GM12864 (cell line): ENCODE data around the gene NOL4L.

ENCODE experiments used
- DNase-seq: peaks from one replicate; pipeline ENCODE4 v3.0.0-alpha.2; 2011; ENCODE audit warnings: low read depth
- H3K4me3 ChIP-seq: 2 replicates; pipeline ENCODE4 v1.5.1; 2011; ENCODE audit warnings: mild to moderate bottlenecking, low read depth, low read length, control low read depth
- TF ChIP-seq, protein P1 (sequence below): IDR thresholded peaks from 2 replicates; pipeline ENCODE4 v1.5.1; 2011; ENCODE audit warnings: low read depth, mild to moderate bottlenecking, moderate library complexity, low read length, control low read depth, inconsistent platforms; ENCODE audit errors: missing control alignments

Gene NOL4L

DNA sequence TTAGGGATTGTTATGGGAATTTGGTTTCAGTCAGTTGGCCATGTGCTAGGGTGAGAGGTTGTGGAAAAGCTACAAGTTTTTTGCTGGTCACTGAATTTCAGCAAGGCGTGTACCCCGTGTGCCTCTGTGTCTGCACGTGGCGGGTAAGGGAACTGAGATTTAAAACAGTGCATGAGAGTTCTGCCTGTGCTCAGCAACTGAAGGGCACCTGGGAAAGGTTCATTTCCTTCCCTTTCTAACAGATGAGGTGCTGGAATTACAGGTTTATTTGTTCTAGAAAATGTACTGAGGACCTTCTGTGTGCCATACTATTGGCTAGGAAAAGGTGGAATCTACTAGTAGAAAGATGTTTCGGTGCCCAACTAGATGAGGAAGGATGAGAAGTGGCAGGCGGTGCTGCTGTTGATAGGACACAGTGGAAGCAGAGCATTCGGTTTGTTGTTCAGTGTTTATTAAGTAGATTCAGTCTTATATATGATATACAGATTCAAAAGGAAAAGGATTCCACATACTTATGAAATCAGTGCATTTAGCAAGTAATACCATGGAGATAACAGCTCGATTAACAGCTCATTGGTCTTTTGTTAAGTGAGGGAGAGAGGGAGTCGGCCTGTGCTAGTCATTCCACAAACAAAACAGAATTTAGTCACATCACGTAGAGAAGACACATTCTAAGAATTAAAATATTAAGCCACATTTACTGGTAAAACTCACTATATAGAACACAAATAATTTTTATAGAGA lies 142.3 kb downstream of the NOL4L start:
- no peak overlapping the region for H3K4me3 ChIP-seq
- no peak for DNase-seq
- TF ChIP-seq, protein P1, sequence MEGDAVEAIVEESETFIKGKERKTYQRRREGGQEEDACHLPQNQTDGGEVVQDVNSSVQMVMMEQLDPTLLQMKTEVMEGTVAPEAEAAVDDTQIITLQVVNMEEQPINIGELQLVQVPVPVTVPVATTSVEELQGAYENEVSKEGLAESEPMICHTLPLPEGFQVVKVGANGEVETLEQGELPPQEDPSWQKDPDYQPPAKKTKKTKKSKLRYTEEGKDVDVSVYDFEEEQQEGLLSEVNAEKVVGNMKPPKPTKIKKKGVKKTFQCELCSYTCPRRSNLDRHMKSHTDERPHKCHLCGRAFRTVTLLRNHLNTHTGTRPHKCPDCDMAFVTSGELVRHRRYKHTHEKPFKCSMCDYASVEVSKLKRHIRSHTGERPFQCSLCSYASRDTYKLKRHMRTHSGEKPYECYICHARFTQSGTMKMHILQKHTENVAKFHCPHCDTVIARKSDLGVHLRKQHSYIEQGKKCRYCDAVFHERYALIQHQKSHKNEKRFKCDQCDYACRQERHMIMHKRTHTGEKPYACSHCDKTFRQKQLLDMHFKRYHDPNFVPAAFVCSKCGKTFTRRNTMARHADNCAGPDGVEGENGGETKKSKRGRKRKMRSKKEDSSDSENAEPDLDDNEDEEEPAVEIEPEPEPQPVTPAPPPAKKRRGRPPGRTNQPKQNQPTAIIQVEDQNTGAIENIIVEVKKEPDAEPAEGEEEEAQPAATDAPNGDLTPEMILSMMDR, result no peak

DNA sequence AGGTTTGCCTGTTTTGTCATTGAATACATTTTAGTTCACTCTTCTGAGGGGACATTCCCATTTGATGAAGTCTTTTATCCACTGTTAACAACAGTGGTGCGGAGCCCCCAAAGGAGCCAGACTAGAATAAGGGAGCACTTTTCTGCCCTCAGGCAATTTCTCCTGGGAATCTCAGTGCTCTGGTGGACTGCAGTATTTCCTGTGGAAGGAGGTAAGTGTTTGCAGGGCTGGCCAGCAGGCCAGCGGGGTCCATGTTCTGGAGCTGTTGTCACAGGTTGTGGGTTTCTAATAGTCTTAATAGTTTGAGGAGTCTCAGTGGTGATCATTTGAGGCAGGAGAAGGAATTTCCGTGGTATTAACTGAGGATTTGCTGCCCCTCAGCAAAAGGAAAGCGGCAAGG lies 143.5 kb downstream of the NOL4L start:
- TF ChIP-seq, protein P1, result no peak
- no peak overlapping the region for H3K4me3 ChIP-seq
- DNase-seq, result no peak

DNA sequence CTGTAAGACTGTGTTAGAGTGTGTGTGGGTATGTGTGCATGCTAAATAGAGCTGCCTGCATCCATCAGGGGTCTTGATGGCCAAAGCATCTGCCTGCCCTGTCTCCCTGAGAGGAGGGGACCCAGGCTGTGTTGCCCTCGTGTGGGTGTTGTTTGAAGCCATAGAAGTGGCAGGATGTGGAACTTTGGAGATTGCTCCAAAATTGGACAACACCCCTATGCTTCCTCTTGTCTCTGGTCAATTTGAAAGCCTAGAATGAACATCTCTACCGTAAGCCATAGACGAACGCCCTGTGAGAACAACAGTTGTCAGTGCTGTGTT lies 144.4 kb downstream of the NOL4L start:
- TF ChIP-seq, protein P1, result no peak
- no peak for DNase-seq
- no peak overlapping the region for H3K4me3 ChIP-seq

- no peak overlapping the region for H3K4me3 ChIP-seq
- DNase-seq, result no peak
- TF ChIP-seq, protein P1, result no peak
Observed at GRCh38 chr20:32440069-32440757, 144.9 kb downstream of the NOL4L start.

DNA sequence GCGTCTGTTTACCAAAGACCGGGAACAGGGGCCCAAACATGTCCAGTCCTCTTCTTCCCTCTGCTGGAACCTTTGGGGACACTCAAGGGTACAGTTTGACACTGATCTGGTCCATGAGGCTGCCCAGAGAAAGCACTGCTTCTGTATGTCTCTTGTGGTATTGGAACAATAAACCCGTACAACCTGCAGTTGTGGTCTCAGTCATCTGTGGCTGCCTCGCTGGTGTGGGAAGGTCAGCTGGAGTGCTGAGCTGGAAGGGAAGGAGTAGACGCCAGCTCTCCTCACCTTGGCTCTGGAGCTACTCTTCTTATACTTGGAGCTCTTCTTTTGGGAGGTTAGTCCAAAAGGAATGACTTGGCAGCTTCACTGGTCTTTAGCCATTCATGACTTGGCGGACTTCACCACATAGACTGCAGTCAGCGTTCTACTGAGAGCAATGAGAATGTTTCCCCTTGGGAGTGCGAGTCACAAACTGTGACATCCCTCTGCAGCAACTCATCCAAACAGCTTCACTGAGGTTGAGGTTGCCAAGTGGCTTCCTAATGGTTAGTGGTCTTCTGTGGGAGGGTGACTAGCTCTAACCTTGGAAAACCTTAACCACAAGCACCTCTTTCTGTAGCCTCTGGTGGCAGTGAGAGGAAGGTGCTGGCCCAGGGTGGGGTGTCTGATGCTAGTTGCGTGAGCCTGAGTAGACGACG lies 145.9 kb downstream of the NOL4L start:
- TF ChIP-seq, protein P1, result no peak
- DNase-seq, result no peak
- H3K4me3 ChIP-seq, result no peak overlapping the region

DNA sequence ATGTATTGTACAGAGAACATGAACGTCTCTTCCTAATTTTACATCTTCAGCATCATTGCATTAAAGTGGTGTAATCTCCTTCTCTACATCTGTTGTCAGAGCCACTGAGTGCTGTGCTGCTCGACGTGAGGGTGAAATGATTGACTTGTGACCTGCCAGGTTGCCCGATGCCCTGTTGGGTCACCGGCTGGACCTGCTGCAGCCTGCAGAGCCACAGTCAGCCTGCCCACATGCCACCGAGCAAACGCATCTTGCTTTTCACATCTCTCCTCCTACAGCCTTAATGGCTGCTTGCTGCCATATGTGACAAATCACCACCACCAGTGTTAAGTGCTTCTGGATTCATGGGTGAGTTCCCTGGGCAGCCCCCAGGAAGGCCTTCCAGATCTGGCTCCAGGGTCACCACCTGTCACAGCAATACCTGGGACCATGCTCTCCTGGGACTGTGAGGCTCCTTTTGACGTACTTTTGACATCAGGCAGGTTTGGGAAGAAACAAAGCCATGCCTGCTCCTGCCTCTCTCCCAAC lies 146.7 kb downstream of the NOL4L start:
- no peak for DNase-seq
- TF ChIP-seq, protein P1, result no peak
- no peak overlapping the region for H3K4me3 ChIP-seq
